HCEC 1CT (cell line): ENCODE measurements around the gene ATP8A2.

Source experiments
- DNase-seq: peaks from one replicate; pipeline ENCODE4 v3.0.0-alpha.2; 2017

Gene ATP8A2

DNA sequence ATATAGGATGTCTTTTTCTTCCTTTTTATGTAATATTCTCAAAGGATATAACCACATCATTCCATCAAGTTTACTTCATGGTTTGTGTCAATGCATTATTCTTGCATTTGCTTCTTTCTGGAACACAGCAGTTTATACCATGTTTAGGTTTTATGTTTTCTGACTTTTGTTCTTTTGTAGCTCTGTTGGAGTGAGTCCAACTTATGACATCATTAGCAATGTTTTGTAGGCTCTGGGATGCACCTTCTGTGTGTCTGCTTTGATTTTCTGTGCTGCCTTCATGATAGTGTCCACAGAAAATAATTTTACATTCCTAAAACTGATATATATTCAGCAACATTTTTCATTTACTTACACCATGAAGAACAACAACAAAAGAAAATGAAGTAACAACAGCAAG is 611.1 kb downstream of the ATP8A2 start:
- no peak for DNase-seq

DNA sequence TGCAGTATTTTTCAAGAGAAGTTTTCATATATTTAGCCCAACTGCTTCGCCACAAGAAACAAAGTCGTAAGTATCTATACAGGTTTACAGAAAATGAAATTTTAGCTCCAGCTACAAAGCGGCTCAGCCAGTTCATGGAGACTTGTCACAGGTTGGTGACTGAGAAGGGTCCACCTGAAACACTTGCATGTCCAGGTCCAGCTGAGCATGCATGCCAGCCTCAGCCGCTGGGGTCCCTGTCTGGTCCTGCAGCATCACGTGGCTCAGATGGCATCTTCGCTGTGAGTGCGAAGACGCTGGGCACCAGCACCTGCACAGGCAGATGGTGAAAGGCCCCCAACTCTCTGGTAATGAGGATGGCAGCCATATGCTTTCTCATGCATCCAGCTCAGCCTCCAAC is 616.2 kb downstream of the ATP8A2 start:
- DNase-seq: no peak

DNA sequence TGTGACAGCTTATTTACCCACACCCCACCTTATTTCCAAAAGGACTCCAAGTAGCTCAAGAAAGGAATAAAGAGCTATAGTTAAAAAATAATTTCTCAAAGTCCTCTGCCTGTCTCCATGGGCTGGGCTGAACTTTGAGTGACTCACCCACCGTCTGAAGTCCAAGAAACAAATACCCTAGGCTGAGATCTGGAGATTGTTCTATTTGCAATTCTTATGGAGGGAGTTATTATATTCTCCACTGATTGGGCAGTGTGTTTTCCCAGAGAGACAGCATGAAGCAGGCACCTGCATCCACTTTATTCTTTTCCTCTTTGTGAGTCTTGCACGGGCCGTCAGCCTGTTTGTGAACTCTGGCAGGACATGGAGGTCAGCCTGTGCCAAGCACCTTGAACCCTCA is 616.9 kb downstream of the ATP8A2 start:
- DNase-seq: no peak

DNA sequence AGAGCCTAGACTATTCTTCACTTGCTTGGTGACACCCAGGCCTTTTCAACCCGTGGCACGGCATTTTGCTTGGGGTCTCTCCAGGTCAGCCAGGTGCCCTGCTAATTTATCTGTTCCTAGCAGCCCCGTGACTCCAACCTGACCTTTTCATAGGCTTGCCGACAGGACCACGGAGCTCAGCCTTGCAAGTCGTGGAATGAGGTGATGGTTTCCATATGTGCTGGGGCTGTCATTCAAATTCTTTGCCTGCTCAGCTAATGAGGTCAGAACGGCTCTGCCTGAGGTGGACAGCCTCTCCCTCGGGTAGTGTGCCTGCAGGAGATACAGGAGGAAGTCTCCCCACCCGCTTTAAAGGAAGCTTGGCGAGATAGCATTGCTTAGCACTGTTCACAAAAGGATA is 619.0 kb downstream of the ATP8A2 start:
- DNase-seq: no peak

GRCh38 chr13:25992076-25992475 is 620.3 kb downstream of the ATP8A2 start:
- no peak for DNase-seq

GRCh38 chr13:26007261-26008125 is 635.7 kb downstream of the ATP8A2 start:
- no peak for DNase-seq

DNA sequence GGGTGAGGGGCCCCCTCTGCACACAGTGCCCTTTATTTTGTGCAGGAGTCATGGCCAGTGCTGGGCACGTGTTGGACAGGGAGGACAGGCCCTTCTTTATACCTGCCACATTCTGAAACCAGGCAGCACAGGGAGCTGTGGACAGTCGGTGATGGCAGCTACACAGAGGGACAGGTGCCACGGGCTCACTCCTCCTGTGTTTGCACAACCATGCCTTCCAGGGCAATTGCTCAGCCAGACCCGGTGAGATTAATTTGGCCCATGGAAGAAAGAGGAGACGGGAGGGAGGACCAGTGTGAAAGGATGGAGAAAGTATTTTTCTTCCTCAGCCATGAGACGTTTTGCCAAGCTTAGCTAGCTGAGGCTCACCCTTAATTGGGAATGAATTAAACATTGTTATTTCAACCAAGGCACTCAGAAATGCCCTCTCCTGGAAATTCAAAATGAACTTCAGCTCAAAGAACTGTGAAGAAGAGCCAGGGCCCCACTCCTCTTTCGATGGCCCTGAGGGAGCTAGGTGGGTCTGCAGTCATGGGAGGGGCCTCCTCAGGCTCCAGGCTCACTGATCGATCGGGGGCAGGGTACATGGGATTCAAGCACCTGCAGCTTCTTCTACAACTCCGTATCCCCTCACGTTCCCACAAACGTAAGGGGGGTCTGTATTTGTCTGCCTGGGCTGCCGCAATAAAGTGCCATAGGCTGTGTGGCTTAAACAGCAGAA is 638.9 kb downstream of the ATP8A2 start:
- no peak for DNase-seq

DNA sequence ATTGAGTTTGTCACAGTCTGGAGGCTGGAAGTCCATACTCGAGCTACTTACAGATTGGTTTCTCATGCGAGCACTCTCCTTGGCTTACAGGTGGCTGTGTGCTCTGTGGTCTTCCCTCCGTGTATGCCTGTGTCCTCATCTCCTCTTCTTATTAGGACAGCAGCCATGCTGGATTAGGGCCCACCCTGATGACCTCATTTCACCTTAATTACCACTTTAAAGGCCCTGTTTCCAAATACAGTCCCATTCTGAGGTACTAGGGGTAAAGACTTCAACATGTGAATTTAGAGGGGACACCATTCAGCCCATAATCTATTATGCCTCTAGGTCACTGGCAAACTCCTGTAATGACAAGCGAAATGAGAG is 639.4 kb downstream of the ATP8A2 start:
- DNase-seq: no peak

GRCh38 chr13:26011996-26012821 is 640.4 kb downstream of the ATP8A2 start:
- no peak for DNase-seq

DNA sequence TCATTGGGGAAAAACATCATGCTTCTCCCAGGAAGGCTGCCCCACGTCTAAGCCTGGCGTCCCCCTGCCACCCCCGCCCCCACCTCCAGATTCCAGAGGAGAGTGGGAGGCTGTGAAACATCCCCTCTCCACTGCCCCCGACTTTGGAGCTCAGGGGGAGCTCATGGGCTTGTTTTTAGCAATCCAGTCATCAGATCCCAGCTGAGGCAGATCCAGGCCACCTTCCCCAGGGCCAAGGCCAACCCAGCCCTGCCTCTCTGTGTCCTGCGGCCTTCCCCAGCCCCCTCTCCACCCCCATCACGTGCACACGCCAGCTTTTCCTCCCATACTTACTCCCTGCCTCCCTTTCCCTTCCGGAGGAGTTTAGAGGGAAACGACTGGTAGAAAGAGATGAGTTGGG is 641.2 kb downstream of the ATP8A2 start:
- DNase-seq: no peak

DNA sequence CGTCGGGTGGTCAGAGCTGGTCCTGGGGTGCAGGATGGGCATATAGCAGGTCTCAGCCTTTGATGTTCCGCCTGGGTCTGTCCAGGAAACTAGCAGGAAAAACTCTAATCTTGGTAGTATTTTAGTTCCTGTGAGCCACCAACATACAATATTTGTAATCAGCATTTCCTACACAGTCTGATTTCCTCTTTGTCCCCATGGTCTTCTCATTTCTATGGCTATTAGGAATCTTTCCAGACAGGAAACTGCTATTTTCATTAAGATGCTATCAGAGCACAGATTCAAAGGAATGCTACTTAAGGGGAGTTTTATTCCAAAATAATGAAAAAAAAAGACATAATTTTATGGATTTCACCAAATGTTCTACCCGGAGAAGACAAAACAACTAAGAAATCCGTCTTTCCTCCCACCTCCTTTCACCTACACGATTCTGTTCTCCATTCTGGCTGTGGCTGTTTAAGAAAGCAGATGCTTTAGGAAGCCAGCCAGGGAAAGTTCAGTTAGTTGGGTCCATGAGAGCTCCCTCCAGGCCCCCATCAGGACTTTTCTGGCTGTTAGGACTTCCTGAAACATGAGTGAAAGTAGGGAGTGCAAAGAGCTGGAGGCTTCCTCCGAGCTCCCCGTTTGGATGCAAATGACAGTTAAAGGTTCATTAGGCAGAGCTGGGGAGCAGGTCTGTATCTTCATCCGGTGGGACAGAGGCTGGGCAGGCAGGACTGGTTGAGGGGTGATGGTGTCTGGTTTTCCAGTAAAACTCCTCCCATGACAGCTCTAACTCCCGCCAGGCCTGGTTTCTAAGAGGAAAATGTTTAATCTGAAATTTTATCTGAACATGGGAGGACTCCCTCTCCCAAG is 643.7 kb downstream of the ATP8A2 start:
- DNase-seq: no peak

- no peak for DNase-seq
These were observed 644.4 kb downstream of the ATP8A2 start for GRCh38 chr13:26016189-26016588.

DNA sequence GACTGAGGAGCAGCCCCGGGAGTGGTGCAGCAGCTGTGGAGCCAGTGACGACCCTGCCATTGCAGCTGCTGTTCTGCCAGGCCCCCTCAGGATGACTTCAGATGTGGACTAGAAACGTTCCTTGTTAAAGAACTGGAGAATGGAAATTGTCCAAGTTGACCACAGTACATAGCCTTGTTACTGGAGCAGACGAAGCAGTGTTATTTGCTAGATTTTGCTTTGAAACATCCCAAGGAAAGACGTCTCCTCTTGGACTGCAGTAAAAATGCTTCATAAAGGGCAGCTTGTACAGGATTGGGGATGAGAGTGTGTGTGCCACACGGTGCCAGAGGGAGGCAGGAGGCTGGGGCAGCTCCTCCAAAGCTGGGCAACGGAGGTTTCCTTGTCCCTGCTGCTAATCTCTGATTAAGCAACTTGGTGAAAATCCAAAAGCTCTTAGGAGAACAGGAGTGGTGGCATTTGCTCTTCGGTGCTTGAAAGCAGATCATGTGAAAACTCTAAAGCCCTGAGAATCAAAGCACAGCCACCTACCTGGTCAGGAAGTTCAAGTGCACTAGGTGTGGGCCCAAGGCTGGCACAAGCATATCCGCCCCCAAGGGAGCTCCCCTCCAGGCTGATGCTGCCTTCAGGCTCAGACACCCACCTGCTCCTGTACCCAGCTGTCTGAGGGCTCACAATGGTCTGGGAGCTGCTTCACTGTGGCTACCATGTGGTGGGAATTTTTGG is 645.6 kb downstream of the ATP8A2 start:
- DNase-seq: no peak

GRCh38 chr13:26017932-26018665 is 646.3 kb downstream of the ATP8A2 start:
- DNase-seq: no peak

GRCh38 chr13:26019251-26019650 is 647.5 kb downstream of the ATP8A2 start:
- no peak for DNase-seq

- no peak for DNase-seq
These were observed 648.4 kb downstream of the ATP8A2 start for GRCh38 chr13:26019881-26020870.

- DNase-seq: no peak
These were observed 649.1 kb downstream of the ATP8A2 start for GRCh38 chr13:26020891-26021290.

GRCh38 chr13:26021516-26021915 is 649.7 kb downstream of the ATP8A2 start:
- DNase-seq: no peak

DNA sequence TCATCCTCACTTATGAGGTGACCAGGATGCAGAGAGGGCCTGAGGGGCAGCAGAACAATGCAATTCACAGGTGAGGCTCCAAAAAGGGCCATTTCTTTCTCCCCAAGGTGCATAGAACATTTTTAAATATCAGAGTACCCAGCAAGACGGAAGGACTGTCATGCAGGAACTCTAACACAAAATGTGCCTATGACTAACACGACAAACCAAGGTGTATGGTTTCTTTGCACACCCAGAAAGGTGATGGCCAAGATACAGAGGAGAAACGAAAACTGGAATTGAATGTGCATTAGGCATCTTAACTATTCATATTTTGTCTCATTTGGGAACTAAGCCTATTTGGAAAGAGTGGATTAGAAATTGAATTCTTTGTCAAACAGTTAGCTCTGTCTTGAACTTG is 650.2 kb downstream of the ATP8A2 start:
- no peak for DNase-seq
